HG03196 (cell line): ENCODE data around the gene XXYLT1.
"Not testable (repeated sequence)": the region's sequence is repeated elsewhere in the genome, so short reads cannot be mapped to it uniquely, and the experiment has no call there.

Source experiments
- ATAC-seq: cut with Tn5 transposase; IDR thresholded peaks from one replicate; pipeline ENCODE4 v1.9.1; 2021; ENCODE audit not compliant: unreplicated experiment

XXYLT1 gene

GRCh38 chr3:195187609-195188425 is 83.1 kb downstream of the XXYLT1 start:
- ATAC-seq: no peak

- ATAC-seq: not testable (repeated sequence)
Measured at GRCh38 chr3:195186710-195187047, 84.3 kb downstream of the XXYLT1 start.

- no peak for ATAC-seq
Measured at GRCh38 chr3:195186041-195186709, 84.8 kb downstream of the XXYLT1 start.

- no peak for ATAC-seq
Measured at GRCh38 chr3:195185583-195185982, 85.4 kb downstream of the XXYLT1 start.

GRCh38 chr3:195184716-195185421 is 86.1 kb downstream of the XXYLT1 start:
- ATAC-seq: no peak

- no peak for ATAC-seq
Measured at GRCh38 chr3:195183071-195183776, 87.7 kb downstream of the XXYLT1 start.

- no peak for ATAC-seq
Measured at GRCh38 chr3:195182470-195182795, 88.5 kb downstream of the XXYLT1 start.

GRCh38 chr3:195181741-195182469 is 89.1 kb downstream of the XXYLT1 start:
- ATAC-seq: no peak

- ATAC-seq: no peak
Measured at GRCh38 chr3:195181113-195181498, 89.9 kb downstream of the XXYLT1 start.

- no peak for ATAC-seq
Measured at GRCh38 chr3:195180490-195181112, 90.4 kb downstream of the XXYLT1 start.

GRCh38 chr3:195179776-195180489 is 91.0 kb downstream of the XXYLT1 start:
- no peak for ATAC-seq

GRCh38 chr3:195178124-195178910 is 92.6 kb downstream of the XXYLT1 start:
- no peak for ATAC-seq

GRCh38 chr3:195177422-195178123 is 93.4 kb downstream of the XXYLT1 start:
- no peak for ATAC-seq

GRCh38 chr3:195176776-195177175 is 94.2 kb downstream of the XXYLT1 start:
- ATAC-seq: no peak

GRCh38 chr3:195175476-195176337 is 95.3 kb downstream of the XXYLT1 start:
- no peak for ATAC-seq

GRCh38 chr3:195175076-195175475 is 95.9 kb downstream of the XXYLT1 start:
- no peak for ATAC-seq

GRCh38 chr3:195173657-195174056 is 97.3 kb downstream of the XXYLT1 start:
- no peak for ATAC-seq
